Lower leg skin (tissue), 3 donors: ENCODE data around the gene DET1.

Source experiments
- CTCF ChIP-seq, 3 donors: fragments of 450-650 bp; IDR thresholded peaks; one replicate each; pipeline ENCODE4 v1.5.1; 2016; ENCODE audit warnings: antibody characterized with exemption in 3 of 3, mild to moderate bottlenecking in 3 of 3, moderate library complexity in 2 of 3
- POLR2A ChIP-seq, 2 donors: fragments of 450-650 bp; IDR thresholded peaks; one replicate each; pipeline ENCODE4 v1.6.1; 2016 to 2017; ENCODE audit warnings: antibody characterized with exemption in 2 of 2, mild to moderate bottlenecking in 1 of 2, moderate library complexity in 1 of 2

GRCh38 chr15:88526247-88526879 is 20.1 kb downstream of the DET1 start:
- TF ChIP-seq CTCF (IDR thresholded peaks at IDR 0.05) (no peak), POLR2A (IDR thresholded peaks at IDR 0.05) (no peak)
